Sigmoid colon (tissue), 4 donors: ENCODE measurements around the gene BDNF.

Experiments used
- EP300 ChIP-seq, 4 donors: sonication (generic); formaldehyde crosslinking; IDR thresholded peaks; one replicate each; pipeline ENCODE4 v1.6.1; 2017; ENCODE audit warnings: antibody characterized with exemption in 4 of 4
- TF ChIP-seq, protein P1 (sequence below), 4 experiments: fragments of 450-650 bp in 3 of 4; fragments of 200-600 bp in 1 of 4; IDR thresholded peaks; one replicate each; pipeline ENCODE4 v1.5.1; 2016 to 2019; ENCODE audit warnings: antibody characterized with exemption in 4 of 4, mild to moderate bottlenecking in 3 of 4, moderate library complexity in 2 of 4

DNA sequence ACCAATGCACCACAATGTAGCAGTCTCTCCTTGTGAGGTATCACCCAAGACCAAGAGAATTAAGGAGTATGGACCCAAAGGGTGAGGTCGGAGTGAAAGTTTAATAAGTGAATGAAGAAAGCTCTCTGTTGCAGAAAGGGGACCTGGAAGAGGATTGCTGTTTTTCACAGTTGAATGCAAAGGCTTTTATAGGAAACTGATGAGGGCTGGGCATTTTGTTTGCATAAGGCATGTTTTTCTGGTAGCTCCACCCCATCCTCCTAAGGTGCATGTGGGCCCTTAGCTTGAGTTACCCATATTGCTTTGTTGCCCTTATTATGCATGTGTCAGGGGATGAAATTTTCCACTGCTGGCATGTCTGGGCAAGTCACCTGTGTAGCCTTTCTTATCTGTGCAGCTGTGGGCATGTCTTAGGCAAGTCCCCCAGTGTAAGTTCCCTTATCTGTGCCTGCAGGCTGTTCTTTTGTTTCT, 64.7 kb downstream of the BDNF start:
- TF ChIP-seq, protein P1, sequence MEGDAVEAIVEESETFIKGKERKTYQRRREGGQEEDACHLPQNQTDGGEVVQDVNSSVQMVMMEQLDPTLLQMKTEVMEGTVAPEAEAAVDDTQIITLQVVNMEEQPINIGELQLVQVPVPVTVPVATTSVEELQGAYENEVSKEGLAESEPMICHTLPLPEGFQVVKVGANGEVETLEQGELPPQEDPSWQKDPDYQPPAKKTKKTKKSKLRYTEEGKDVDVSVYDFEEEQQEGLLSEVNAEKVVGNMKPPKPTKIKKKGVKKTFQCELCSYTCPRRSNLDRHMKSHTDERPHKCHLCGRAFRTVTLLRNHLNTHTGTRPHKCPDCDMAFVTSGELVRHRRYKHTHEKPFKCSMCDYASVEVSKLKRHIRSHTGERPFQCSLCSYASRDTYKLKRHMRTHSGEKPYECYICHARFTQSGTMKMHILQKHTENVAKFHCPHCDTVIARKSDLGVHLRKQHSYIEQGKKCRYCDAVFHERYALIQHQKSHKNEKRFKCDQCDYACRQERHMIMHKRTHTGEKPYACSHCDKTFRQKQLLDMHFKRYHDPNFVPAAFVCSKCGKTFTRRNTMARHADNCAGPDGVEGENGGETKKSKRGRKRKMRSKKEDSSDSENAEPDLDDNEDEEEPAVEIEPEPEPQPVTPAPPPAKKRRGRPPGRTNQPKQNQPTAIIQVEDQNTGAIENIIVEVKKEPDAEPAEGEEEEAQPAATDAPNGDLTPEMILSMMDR (IDR thresholded peaks at IDR 0.05) = no peak
- TF ChIP-seq EP300 (IDR thresholded peaks at IDR 0.05) = no peak
